GM06990 (cell line): ENCODE data around the gene SLC25A30.
"Not testable (repeated sequence)": the region's sequence is repeated elsewhere in the genome, so short reads cannot be mapped to it uniquely, and the experiment has no call there.

Experiments
- DNase-seq: peaks from one replicate; pipeline ENCODE4 v3.0.0-alpha.2; 2011; ENCODE audit not compliant: insufficient read length; ENCODE audit errors: extremely low read depth
- H3K27me3 ChIP-seq: replicated peaks from 2 replicates; pipeline ENCODE4 v1.6.0; 2011; ENCODE audit warnings: low read length; ENCODE audit not compliant: control insufficient read depth, insufficient read depth
- H3K36me3 ChIP-seq: 2 replicates; pipeline ENCODE4 v1.5.1; 2011; ENCODE audit warnings: low read length; ENCODE audit not compliant: control insufficient read depth, insufficient read depth
- H3K4me3 ChIP-seq: replicated peaks from 2 replicates; pipeline ENCODE4 v1.5.1; 2011; ENCODE audit warnings: low read depth, mild to moderate bottlenecking, control low read depth, low read length
- TF ChIP-seq, protein P1 (sequence below): IDR thresholded peaks from 2 replicates; pipeline ENCODE4 v1.5.1; 2011; ENCODE audit warnings: low read length, control low read depth, mild to moderate bottlenecking, inconsistent platforms; ENCODE audit not compliant: insufficient read depth, poor library complexity, severe bottlenecking

SLC25A30 gene

DNA sequence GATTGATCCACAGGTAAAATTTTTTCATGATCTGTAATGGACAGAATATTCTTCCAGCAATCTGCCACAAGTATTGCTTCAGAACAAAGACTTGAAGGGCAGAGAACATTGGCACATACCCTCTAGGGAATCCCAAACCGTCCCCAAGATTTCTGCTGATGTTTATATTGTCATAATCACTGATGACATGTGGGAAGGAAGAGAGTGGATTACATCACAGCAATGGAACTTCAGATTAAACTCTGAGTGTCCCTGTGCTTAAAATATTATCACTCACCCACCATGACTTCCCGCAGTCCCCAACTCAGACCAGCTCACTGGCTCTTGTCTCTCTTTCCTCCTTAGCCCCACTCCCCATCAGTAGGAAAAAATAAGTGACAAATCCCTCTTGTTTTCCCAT is 68.7 kb downstream of the SLC25A30 start:
- TF ChIP-seq, protein P1, sequence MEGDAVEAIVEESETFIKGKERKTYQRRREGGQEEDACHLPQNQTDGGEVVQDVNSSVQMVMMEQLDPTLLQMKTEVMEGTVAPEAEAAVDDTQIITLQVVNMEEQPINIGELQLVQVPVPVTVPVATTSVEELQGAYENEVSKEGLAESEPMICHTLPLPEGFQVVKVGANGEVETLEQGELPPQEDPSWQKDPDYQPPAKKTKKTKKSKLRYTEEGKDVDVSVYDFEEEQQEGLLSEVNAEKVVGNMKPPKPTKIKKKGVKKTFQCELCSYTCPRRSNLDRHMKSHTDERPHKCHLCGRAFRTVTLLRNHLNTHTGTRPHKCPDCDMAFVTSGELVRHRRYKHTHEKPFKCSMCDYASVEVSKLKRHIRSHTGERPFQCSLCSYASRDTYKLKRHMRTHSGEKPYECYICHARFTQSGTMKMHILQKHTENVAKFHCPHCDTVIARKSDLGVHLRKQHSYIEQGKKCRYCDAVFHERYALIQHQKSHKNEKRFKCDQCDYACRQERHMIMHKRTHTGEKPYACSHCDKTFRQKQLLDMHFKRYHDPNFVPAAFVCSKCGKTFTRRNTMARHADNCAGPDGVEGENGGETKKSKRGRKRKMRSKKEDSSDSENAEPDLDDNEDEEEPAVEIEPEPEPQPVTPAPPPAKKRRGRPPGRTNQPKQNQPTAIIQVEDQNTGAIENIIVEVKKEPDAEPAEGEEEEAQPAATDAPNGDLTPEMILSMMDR, result no peak
- no peaks in the 10 kb centered on the region; the same call in none of the 2 replicates for H3K36me3 ChIP-seq
- no peak overlapping the region for H3K4me3 ChIP-seq
- no peak for DNase-seq
- no peaks in the 10 kb centered on the region for H3K27me3 ChIP-seq

- H3K36me3 ChIP-seq, H3K27me3 ChIP-seq, DNase-seq, H3K4me3 ChIP-seq: not testable (repeated sequence)
Observed at GRCh38 chr13:45344064-45344463, 74.1 kb downstream of the SLC25A30 start.
